HG02970 (cell line): ENCODE measurements around the gene MEI1.
"Not testable (repeated sequence)": the region's sequence is repeated elsewhere in the genome, so short reads cannot be mapped to it uniquely, and the experiment has no call there.

ENCODE experiments used
- ATAC-seq: cut with Tn5 transposase; IDR thresholded peaks from one replicate; pipeline ENCODE4 v1.9.1; 2021; ENCODE audit warnings: mild to moderate bottlenecking, moderate library complexity, moderate number of reproducible peaks; ENCODE audit not compliant: unreplicated experiment, low FRiP score

Gene MEI1

GRCh38 chr22:41732096-41732772, 32.9 kb downstream of the MEI1 start:
- ATAC-seq: no peak

- ATAC-seq: not testable (repeated sequence)
Measured at GRCh38 chr22:41733241-41733640, 33.9 kb downstream of the MEI1 start.

GRCh38 chr22:41739576-41739975, 40.3 kb downstream of the MEI1 start:
- ATAC-seq: no peak

GRCh38 chr22:41742918-41743317, 43.6 kb downstream of the MEI1 start:
- no peak for ATAC-seq

- ATAC-seq: no peak
Measured at GRCh38 chr22:41745968-41746367, 46.7 kb downstream of the MEI1 start.

- ATAC-seq: no peak
Measured at GRCh38 chr22:41746567-41747400, 47.5 kb downstream of the MEI1 start.

- ATAC-seq: no peak
Measured at GRCh38 chr22:41752011-41752970, 53.0 kb downstream of the MEI1 start.

GRCh38 chr22:41753984-41754383, 54.7 kb downstream of the MEI1 start:
- ATAC-seq: no peak

- no peak for ATAC-seq
Measured at GRCh38 chr22:41757502-41757901, 58.2 kb downstream of the MEI1 start.

- ATAC-seq: no peak
Measured at GRCh38 chr22:41758231-41758630, 58.9 kb downstream of the MEI1 start.

- no peak for ATAC-seq
Measured at GRCh38 chr22:41762980-41763779, 63.9 kb downstream of the MEI1 start.

- ATAC-seq: no peak
Measured at GRCh38 chr22:41766476-41766875, 67.2 kb downstream of the MEI1 start.

GRCh38 chr22:41768430-41768829, 69.1 kb downstream of the MEI1 start:
- ATAC-seq: no peak

- no peak for ATAC-seq
Measured at GRCh38 chr22:41770715-41771468, 71.6 kb downstream of the MEI1 start.

GRCh38 chr22:41772198-41772597, 72.9 kb downstream of the MEI1 start:
- no peak for ATAC-seq

- ATAC-seq: no peak
Measured at GRCh38 chr22:41772645-41773044, 73.3 kb downstream of the MEI1 start.

GRCh38 chr22:41775338-41775737, 76.0 kb downstream of the MEI1 start:
- ATAC-seq: no peak

- ATAC-seq: no peak
Measured at GRCh38 chr22:41775976-41776375, 76.7 kb downstream of the MEI1 start.

GRCh38 chr22:41776381-41776780, 77.1 kb downstream of the MEI1 start:
- no peak for ATAC-seq
